Measurements from ENCODE around the gene ASB8.
"Not testable (repeated sequence)": the region's sequence is repeated elsewhere in the genome, so short reads cannot be mapped to it uniquely, and the experiment has no call there.

Gene ASB8

DNA sequence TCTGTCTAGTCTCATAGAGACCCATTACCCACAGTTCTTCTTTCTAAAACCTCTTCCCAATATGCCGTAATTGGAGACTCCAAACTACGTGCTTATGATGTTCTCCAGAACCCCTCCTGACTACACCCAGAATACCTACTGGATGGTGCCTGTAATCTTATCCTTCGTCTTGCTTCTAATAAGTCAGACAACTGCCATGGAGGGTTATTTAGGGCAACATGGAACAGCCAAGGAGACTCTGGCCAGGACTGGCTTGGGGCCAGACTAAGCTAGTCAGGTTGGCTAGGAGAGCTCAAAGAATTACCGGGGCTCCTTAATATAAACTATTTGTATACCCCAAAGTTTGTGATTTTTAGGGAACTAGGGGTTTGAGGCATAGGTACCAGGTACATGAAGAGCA, 31.3 kb downstream of the ASB8 start:
- no peak for DNase-seq
- H3K4me3 ChIP-seq: no peak overlapping the region
- intact Hi-C loops (cut with DNase I; ENCODE audit: low total_unique reads): no loop called here
- peaks cover 7 to 69% (median 27%) of the 10 kb centered on the region in 3 donors for H3K36me3 ChIP-seq
- no peak overlapping the region for H3K27ac ChIP-seq
- no peaks in the 10 kb centered on the region for H3K9me3 ChIP-seq
- no peaks in the 10 kb centered on the region for H3K27me3 ChIP-seq
- peaks cover 0 to 6% (median 0%) of the 10 kb centered on the region in 4 donors for H3K4me1 ChIP-seq
- no peak for TF ChIP-seq CTCF (IDR thresholded peaks at IDR 0.05)

DNA sequence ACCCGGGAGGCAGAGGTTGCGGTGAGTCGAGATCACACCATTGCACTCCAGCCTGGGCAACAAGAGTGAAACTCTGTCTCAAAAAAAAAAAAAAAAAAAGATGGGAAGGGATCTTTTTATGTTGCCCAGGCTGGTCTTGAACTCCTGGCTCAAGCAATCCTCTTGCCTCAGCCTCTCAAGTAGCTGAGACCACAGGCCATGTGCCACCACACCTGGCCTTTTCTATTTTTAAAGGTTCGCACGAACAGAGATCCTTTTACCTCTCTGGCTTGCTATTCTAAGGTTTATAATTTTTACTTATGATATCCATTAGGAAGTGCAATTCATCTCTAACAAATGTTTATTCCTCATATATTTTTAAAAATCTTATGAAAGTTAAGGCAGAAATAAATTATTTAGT, 31.8 kb downstream of the ASB8 start:
- H3K27me3 ChIP-seq; intact Hi-C loops (cut with DNase I; ENCODE audit: low total_unique reads); H3K4me3 ChIP-seq; H3K4me1 ChIP-seq; DNase-seq; H3K27ac ChIP-seq; H3K9me3 ChIP-seq: not testable (repeated sequence)
- H3K36me3 ChIP-seq: peaks cover 5 to 65% (median 22%) of the 10 kb centered on the region in 3 donors

DNA sequence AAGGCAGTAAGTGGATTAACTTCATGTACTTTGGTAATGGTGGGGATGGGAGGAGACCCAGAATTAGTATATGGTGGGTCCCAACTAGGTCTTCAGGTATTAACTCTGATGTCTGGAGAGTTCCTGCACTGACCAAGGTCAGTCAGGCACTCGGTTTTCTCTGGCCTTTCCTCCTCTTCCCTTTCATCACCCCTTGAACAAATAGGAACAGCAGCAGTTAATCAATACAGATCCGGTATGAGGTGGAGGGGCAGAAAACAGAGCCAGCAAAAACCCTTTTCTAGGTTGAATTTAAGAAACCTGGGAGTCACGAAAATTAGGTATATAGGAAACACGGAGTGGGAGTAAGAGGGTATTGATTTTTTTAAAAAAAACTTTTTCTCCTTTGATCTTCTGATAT, 34.1 kb downstream of the ASB8 start:
- intact Hi-C loops (cut with DNase I; ENCODE audit: low total_unique reads): no loop called here

GRCh38 chr12:48122065-48122834, 35.1 kb downstream of the ASB8 start:
- H3K9me3 ChIP-seq: no peaks in the 10 kb centered on the region
- H3K4me3 ChIP-seq: no peak overlapping the region
- no peak overlapping the region for H3K27ac ChIP-seq
- no peaks in the 10 kb centered on the region for H3K27me3 ChIP-seq
- H3K36me3 ChIP-seq: peaks cover 0 to 37% (median 9%) of the 10 kb centered on the region in 3 donors
- H3K4me1 ChIP-seq: peaks cover 0 to 21% (median 8%) of the 10 kb centered on the region in 4 donors
- no peak for DNase-seq
- intact Hi-C loops (cut with DNase I; ENCODE audit: low total_unique reads): no loop called here
- no peak for TF ChIP-seq CTCF (IDR thresholded peaks at IDR 0.05)

More for the DNA sequence above, 34.1 kb downstream of the ASB8 start:
- no peak overlapping the region for H3K27ac ChIP-seq
- H3K27me3 ChIP-seq: no peaks in the 10 kb centered on the region
- peaks cover 0 to 21% (median 8%) of the 10 kb centered on the region in 4 donors for H3K4me1 ChIP-seq
- TF ChIP-seq CTCF (IDR thresholded peaks at IDR 0.05): no peak
- no peak for DNase-seq
- no peak overlapping the region for H3K4me3 ChIP-seq
- H3K9me3 ChIP-seq: no peaks in the 10 kb centered on the region
- H3K36me3 ChIP-seq: peaks cover 2 to 47% (median 9%) of the 10 kb centered on the region in 3 donors

- peaks cover 0 to 21% (median 8%) of the 10 kb centered on the region in 4 donors for H3K4me1 ChIP-seq
- intact Hi-C loops (cut with DNase I; ENCODE audit: low total_unique reads): no loop called here
- H3K27me3 ChIP-seq: no peaks in the 10 kb centered on the region
- no peaks in the 10 kb centered on the region for H3K9me3 ChIP-seq
- DNase-seq: no peak
- no peak overlapping the region for H3K4me3 ChIP-seq
- no peak overlapping the region for H3K27ac ChIP-seq
- TF ChIP-seq CTCF (IDR thresholded peaks at IDR 0.05): no peak
- peaks cover 0 to 30% (median 9%) of the 10 kb centered on the region in 3 donors for H3K36me3 ChIP-seq
Measured at GRCh38 chr12:48121522-48121921, 35.8 kb downstream of the ASB8 start.

GRCh38 chr12:48119834-48120195, 37.5 kb downstream of the ASB8 start:
- peaks cover 0 to 23% (median 0%) of the 10 kb centered on the region in 3 donors for H3K36me3 ChIP-seq
- intact Hi-C loops (cut with DNase I; ENCODE audit: low total_unique reads): no loop called here
- H3K27me3 ChIP-seq: no peaks in the 10 kb centered on the region
- H3K4me3 ChIP-seq: peak overlapping the region; percentile 68 to 86
- H3K4me1 ChIP-seq: peaks cover 0 to 15% (median 8%) of the 10 kb centered on the region in 4 donors
- DNase-seq: no peak
- H3K27ac ChIP-seq: peak overlapping the region; percentile 66 to 75
- no peak for TF ChIP-seq CTCF (IDR thresholded peaks at IDR 0.05)
- H3K9me3 ChIP-seq: no peaks in the 10 kb centered on the region

All from tibial artery (tissue), 4 donors.